OCI-LY1 (cell line): ENCODE data around the gene NKIRAS1.

Source experiments
- CTCF ChIP-seq: fragments of 200-600 bp; sonication (generic), shearing (Covaris generic); IDR thresholded peaks from 2 replicates; pipeline ENCODE4 v1.5.1; 2017; ENCODE audit warnings: mild to moderate bottlenecking, antibody characterized with exemption, low read length, moderate library complexity, mixed read lengths
- EZH2 ChIP-seq: fragments of 200-600 bp; sonication (generic), shearing (Covaris generic); IDR thresholded peaks from 2 replicates; pipeline ENCODE4 v1.8.0; 2017; ENCODE audit warnings: borderline replicate concordance, mixed run types, mild to moderate bottlenecking, antibody characterized with exemption, low read length, moderate library complexity, mixed read lengths

- no peak for TF ChIP-seq CTCF
- TF ChIP-seq EZH2 = no peak
Measured at GRCh38 chr3:23873941-23874340, 42.8 kb downstream of the NKIRAS1 start.
